NCI-H1092 treated with DMSO at 0.1 percent for 48 hours (cell line): ENCODE measurements around the gene FAM78A.

Source experiments
- DNase-seq: peaks from one replicate; lab custom pipeline; 2025; lab: John Stamatoyannopoulos, UW

The FAM78A gene, protein sequence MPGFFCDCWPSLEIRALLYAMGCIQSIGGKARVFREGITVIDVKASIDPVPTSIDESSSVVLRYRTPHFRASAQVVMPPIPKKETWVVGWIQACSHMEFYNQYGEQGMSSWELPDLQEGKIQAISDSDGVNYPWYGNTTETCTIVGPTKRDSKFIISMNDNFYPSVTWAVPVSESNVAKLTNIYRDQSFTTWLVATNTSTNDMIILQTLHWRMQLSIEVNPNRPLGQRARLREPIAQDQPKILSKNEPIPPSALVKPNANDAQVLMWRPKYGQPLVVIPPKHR

GRCh38 chr9:131276094-131276888 lies at the start of gene FAM78A:
TSS of gene FAM78A (minus strand) at chr9:131276510. CDS start at chr9:131276179, 331 bp downstream.
- DNase-seq = no peak

DNA sequence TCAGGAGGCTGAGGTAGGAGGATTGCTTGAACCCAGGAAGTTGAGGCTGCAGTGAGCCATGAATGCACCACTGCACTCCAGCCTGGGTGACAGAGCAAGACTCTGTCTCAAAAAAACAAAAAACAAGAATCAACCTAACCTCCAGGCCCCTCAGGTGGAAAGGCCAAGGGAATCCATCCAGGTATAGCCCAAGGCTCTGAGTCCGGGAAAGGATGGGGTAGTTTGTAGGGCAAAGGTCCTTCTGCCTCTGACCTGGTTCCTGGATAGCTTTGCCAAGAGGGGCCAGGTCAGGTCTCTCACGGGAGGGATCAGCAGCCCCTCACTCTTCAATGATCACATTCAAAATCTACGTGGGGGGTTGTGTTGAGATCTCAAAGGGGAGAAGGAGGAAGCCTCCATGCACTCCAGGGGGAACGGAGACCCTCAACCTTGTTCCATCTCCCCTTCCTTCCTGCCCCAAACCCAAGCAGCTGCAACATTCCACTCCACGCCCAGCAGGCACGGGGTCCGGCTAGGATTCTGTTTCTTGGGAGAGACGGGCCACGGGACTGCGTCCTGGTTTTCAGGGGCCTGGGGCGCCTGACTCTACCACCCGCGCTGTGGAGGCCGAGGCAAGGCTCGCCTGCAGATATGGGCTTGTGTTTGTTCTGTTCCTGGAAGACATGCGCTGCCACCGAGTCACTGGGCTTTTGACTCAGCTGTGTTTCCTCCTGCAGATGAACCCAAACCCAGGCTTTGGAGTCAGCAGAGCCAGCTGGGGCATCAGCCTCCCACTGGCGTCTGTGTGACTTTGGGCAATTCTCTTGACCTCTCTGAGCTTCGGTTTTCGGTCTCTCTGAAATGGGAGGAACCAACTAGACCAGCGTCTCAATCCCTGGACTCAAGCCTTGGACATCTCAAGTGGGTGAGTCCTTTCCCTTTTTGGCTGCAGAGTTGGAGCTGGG lies 48.7 kb upstream of the FAM78A start:
- DNase-seq = no peak

- no peak for DNase-seq
Measured at GRCh38 chr9:131323629-131324028, 47.3 kb upstream of the FAM78A start.

GRCh38 chr9:131320031-131320685 lies 43.8 kb upstream of the FAM78A start:
- DNase-seq = no peak

GRCh38 chr9:131319486-131319885 lies 43.2 kb upstream of the FAM78A start:
- DNase-seq = no peak

DNA sequence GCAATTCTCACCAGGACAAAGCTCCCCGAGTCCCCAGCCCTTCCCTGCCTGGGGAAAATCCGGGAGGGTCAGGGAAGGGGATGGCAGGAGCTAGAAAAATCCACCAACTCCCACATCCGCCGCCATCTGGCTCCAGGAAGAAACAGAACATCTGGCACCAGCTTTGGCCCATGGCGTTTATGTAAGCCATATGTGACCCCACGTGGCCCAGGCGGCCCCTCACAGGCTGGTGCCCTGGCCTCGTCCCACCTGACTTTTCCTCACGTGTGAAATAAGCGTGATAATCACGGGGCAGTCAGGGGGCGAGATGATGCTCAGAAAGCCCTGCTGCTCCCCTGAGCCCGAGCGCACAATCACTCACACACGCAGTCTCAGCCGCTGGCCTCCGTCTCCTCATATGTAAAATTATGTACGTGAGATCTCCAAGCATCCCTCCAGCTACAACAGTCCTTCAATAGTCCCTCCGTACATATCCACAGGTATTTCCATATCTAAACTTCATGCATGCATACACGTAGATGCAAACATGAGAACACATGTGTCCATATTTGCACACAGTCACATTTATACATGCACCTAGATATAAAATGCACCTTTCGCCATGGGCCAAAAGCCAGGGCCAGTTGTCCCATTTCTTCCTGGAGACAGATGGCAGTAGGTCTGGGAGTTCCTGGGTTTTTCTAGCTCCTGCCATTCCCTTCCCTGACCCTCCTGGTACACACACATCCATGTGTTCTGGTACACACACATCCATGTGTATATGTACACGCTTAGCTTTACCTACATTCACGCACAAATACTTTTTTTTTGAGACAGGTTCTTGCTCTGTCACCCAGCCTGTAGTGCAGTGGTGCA lies 42.1 kb upstream of the FAM78A start:
- no peak for DNase-seq

DNA sequence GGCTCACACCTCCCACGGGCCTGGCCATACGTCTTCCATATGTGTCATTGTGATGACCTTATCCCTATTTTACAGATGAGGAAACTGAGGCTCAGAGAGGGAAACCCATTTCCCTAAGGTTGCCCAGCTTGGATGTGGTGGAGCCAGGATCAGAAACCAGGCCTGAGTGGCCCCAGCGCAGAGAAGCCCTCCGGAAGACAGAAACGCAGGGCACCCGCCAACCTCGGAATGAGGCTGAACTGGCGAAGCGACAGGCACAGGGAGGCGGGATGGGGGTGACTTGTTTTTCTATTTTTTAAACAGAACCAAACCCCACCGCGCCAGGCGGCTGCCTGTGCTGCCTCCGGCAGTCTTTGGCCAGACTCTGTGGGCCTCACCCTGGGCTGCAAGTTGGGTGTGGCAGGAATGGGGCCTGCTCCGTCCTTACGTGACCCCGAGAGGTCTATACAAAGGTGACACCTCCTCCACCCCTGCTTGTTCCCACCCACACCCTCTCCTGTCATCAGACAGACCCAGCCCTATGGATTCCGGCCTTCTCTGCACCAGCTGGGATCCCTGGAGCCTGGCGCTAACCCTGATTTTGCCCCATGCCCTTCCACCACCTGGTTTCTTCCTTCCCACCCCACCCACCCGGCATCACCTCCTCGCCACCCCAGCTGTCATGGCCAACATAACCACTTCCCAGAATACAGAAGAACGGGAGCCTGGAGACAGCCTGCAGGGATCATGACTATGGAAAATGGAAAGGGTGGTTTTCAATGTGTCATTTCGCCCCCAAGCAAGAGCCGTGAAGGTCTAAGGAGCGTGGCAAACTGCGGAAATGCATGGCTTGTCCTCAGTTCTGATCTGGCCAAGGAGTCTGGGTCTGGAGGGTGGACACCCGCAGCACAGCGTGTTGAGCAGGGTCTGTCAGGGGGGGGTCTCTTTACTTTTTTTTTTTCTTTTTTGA lies 36.8 kb upstream of the FAM78A start:
- no peak for DNase-seq

GRCh38 chr9:131312246-131312645 lies 35.9 kb upstream of the FAM78A start:
- no peak for DNase-seq

DNA sequence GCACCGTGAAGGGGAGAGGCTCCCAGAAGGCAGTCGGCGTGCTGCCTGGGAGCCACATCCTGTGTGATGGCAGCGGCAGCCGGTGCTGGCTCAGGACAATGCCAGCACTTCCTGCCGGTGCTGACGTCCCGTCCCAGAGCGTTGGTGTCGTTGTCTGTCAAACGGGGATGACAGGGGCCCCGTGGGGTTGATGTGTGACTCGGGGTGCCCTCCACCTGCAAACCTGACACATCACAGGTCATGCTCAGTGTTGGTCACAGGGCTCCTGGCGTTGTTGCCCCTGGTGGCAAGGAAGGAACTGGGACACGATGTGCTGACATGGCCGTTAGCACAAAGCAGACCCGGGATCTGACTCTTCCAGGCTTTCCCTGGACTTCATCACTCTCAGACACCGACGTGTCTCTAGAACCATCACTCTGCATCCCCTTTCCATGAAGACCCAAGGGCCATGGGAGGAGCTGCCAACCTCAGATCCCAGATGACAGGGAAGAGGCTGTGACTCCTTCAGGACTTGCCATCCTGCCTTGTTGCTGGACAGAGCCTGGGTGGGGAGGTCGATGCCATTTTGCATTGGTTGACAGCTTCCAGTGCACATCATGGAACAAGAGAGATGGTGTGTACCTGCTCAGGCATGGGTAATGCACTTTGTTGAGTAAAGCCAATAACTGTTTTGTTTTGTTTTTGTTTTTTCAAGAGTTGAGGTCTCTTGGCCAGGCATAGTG lies 34.7 kb upstream of the FAM78A start:
- no peak for DNase-seq

DNA sequence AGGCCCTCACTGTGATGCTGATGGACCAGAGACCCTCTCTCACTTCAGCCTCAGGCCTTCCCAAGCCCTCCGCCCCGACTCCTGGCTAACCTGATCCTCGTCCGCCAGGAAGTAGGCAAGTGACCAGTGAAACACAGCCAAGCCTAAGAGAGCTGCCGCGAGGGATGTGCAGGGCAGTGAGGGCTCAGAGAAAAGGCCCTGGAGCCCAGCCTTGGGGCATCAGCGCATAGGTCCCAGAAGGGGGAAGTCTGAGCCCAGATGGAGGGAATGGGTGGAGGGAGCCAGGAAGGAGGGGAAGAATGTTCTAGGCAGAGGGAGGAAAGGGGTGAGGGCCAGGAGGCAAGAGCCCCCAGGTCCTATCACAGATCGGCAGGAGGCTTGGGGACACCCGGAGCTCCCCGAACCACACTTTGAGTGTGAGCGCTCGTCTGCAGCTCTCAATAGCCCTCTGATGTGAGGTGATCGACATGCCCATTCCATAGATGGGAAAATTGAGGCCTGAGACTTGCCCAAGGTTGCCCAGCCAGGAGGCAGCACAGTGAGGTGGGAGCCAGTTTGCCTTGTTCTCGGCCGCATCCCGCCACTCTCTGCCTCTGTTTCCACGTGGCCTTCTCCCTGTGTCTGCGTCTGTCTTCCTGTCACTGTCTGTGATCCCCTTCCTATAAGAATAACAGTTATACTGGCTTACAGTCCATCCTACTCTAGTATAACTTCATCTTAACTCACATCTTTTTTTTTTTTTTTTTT lies 33.4 kb upstream of the FAM78A start:
- DNase-seq = no peak

- DNase-seq = no peak
Measured at GRCh38 chr9:131308906-131309529, 32.7 kb upstream of the FAM78A start.

- no peak for DNase-seq
Measured at GRCh38 chr9:131308452-131308851, 32.1 kb upstream of the FAM78A start.

DNA sequence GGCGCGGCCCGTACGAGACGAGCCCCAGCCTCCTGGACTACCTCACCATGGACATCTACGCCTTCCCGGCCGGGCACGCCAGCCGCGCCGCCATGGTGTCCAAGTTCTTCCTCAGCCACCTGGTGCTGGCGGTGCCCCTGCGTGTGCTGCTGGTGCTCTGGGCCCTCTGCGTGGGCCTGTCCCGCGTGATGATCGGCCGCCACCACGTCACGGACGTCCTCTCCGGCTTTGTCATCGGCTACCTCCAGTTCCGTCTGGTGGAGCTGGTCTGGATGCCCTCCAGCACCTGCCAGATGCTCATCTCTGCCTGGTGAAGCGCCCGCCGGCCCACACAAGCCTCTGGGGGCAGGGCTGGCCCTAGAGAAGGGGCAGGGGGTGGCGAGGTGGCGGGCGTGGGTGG lies 31.7 kb upstream of the FAM78A start:
- no peak for DNase-seq

DNA sequence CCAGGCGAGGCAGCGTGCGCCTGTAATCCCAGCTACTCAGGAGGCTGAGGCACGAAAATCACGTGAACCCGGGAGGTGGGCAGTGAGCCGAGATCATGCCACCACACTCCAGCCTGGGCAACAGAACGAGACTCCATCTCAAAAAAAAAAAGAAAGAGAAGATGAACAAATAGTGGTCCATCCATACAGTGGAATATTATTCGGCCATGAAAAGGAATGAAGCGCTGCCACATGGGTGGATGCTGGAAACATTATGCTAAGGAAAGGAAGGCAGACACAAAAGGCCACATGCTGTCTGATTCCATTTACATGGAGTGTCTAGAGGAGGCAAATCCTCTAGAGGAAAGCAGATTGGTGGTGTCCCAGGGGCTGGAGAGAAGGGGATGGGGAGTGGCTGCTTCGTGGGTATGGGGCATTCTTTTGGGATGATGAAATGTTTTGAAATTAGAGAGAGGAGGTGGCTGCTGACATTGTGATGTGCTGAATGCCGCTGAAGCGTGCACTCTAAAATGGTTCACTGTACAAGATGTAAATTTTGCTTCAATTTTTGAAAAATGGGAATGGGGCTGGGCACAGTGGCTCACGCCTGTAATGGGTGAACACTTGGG lies 30.2 kb upstream of the FAM78A start:
- no peak for DNase-seq

GRCh38 chr9:131304676-131305355 lies 28.5 kb upstream of the FAM78A start:
- DNase-seq = no peak

- DNase-seq = no peak
Measured at GRCh38 chr9:131303381-131304321, 27.3 kb upstream of the FAM78A start.
